EH (cell line): ENCODE results near the gene CARD8.
A peak's percentile ranks its signal among the peaks of the same experiment; 100 is the strongest.
"Not testable (repeated sequence)": the region's sequence is repeated elsewhere in the genome, so short reads cannot be mapped to it uniquely, and the experiment has no call there.

Experiments used
- DNase-seq: peaks from one replicate; pipeline ENCODE4 v3.0.0-alpha.2; 2015; ENCODE audit warnings: low read depth

CARD8 gene

GRCh38 chr19:48255376-48256303 lies at the start of gene CARD8:
TSS of gene CARD8 (minus strand) at chr19:48255912. CDS start at chr19:48241020, 14,892 bp downstream.
- peak; percentile 88 for DNase-seq

- DNase-seq, result no peak
Observed at GRCh38 chr19:48303866-48304265, 48.2 kb upstream of the CARD8 start.

- no peak for DNase-seq
Observed at GRCh38 chr19:48303367-48303766, 47.7 kb upstream of the CARD8 start.

- no peak for DNase-seq
Observed at GRCh38 chr19:48302600-48302959, 46.9 kb upstream of the CARD8 start.

- no peak for DNase-seq
Observed at GRCh38 chr19:48301886-48302599, 46.3 kb upstream of the CARD8 start.

- DNase-seq, result no peak
Observed at GRCh38 chr19:48297975-48298374, 42.3 kb upstream of the CARD8 start.

GRCh38 chr19:48296963-48297734 lies 41.4 kb upstream of the CARD8 start:
- DNase-seq, result no peak

GRCh38 chr19:48295458-48295857 lies 39.7 kb upstream of the CARD8 start:
- no peak for DNase-seq

GRCh38 chr19:48292798-48293197 lies 37.1 kb upstream of the CARD8 start:
- peak; percentile 87 for DNase-seq

GRCh38 chr19:48291489-48291815 lies 35.7 kb upstream of the CARD8 start:
- not testable (repeated sequence) for DNase-seq

- DNase-seq, result peak; percentile 83
Observed at GRCh38 chr19:48290771-48291488, 35.2 kb upstream of the CARD8 start.

- peak; percentile 77 for DNase-seq
Observed at GRCh38 chr19:48290401-48290770, 34.7 kb upstream of the CARD8 start.

GRCh38 chr19:48287748-48288147 lies 32.0 kb upstream of the CARD8 start:
- DNase-seq, result no peak

- DNase-seq, result peak; percentile 87
Observed at GRCh38 chr19:48284896-48285295, 29.2 kb upstream of the CARD8 start.

GRCh38 chr19:48283908-48284307 lies 28.2 kb upstream of the CARD8 start:
- DNase-seq, result peak; percentile 97

- no peak for DNase-seq
Observed at GRCh38 chr19:48279747-48280146, 24.0 kb upstream of the CARD8 start.

- no peak for DNase-seq
Observed at GRCh38 chr19:48274938-48275337, 19.2 kb upstream of the CARD8 start.

GRCh38 chr19:48274173-48274572 lies 18.5 kb upstream of the CARD8 start:
- DNase-seq, result peak; percentile 75

- peak; percentile 49 for DNase-seq
Observed at GRCh38 chr19:48271531-48272151, 15.9 kb upstream of the CARD8 start.

GRCh38 chr19:48269617-48270026 lies 13.9 kb upstream of the CARD8 start:
- DNase-seq, result not testable (repeated sequence)

GRCh38 chr19:48265326-48265725 lies 9.6 kb upstream of the CARD8 start:
- DNase-seq, result not testable (repeated sequence)
